H9 (cell line): Measurements from ENCODE around the gene CACNB2. TPM values are rescaled to one million over a fixed set of nuclear protein-coding genes. Genes with fewer than 3 reads are reported as not detected.

Experiments
- DNase-seq: peaks from one replicate; pipeline ENCODE4 v3.0.0-alpha.2; 2017
- H2AFZ ChIP-seq: one replicate; pipeline ENCODE4 v1.6.1; 2013; ENCODE audit warnings: mild to moderate bottlenecking, low read length, control low read depth, moderate library complexity
- H2AK5ac ChIP-seq: 2 replicates; pipeline ENCODE4 v1.6.1; 2013; ENCODE audit warnings: low read length, control low read depth, mixed read lengths; ENCODE audit not compliant: insufficient read length
- H2BK120ac ChIP-seq: one replicate; pipeline ENCODE4 v1.6.1; 2013; ENCODE audit warnings: low read depth, mild to moderate bottlenecking, low read length, control low read depth, inconsistent platforms; ENCODE audit not compliant: poor library complexity, severe bottlenecking
- H2BK12ac ChIP-seq: 2 replicates; pipeline ENCODE4 v1.6.1; 2013; ENCODE audit warnings: low read length, control low read depth, mixed read lengths, low read depth; ENCODE audit not compliant: insufficient read length
- H2BK15ac ChIP-seq: 2 replicates; pipeline ENCODE4 v1.6.1; 2013; ENCODE audit warnings: low read depth, low read length, control low read depth
- H2BK20ac ChIP-seq: one replicate; pipeline ENCODE4 v1.6.1; 2013; ENCODE audit warnings: low read depth, mild to moderate bottlenecking, low read length, control low read depth, inconsistent platforms; ENCODE audit not compliant: poor library complexity, severe bottlenecking
- H2BK5ac ChIP-seq: 2 replicates; pipeline ENCODE4 v1.6.1; 2013; ENCODE audit warnings: low read length, control low read depth, mixed read lengths; ENCODE audit not compliant: insufficient read length
- H3K14ac ChIP-seq: 2 replicates; pipeline ENCODE4 v1.6.1; 2013; ENCODE audit warnings: low read length, control low read depth; ENCODE audit not compliant: insufficient read depth
- H3K18ac ChIP-seq: 2 replicates; pipeline ENCODE4 v1.6.1; 2013; ENCODE audit warnings: low read depth, mild to moderate bottlenecking, mixed read lengths, low read length, control low read depth; ENCODE audit not compliant: insufficient read length
- H3K23ac ChIP-seq: 2 replicates; pipeline ENCODE4 v1.6.1; 2013; ENCODE audit warnings: low read length, control low read depth, mixed read lengths, low read depth; ENCODE audit not compliant: insufficient read length
- H3K23me2 ChIP-seq: 2 replicates; pipeline ENCODE4 v1.6.1; 2013; ENCODE audit warnings: low read depth, mild to moderate bottlenecking, mixed read lengths, low read length, control low read depth; ENCODE audit not compliant: insufficient read length, poor library complexity, severe bottlenecking
- H3K27ac ChIP-seq: 2 replicates; pipeline ENCODE4 v1.5.1; 2013; ENCODE audit warnings: low read length, control low read depth, mixed read lengths, low read depth; ENCODE audit not compliant: insufficient read length
- H3K27me3 ChIP-seq: 2 replicates; pipeline ENCODE4 v1.6.1; 2013; ENCODE audit warnings: low read length, control low read depth, inconsistent platforms; ENCODE audit not compliant: insufficient read depth
- H3K4ac ChIP-seq: 2 replicates; pipeline ENCODE4 v1.6.1; 2013; ENCODE audit warnings: low read depth, mild to moderate bottlenecking, control low read depth, inconsistent platforms, low read length, moderate library complexity
- H3K4me1 ChIP-seq: 2 replicates; pipeline ENCODE4 v1.6.1; 2013; ENCODE audit warnings: low read length, control low read depth, inconsistent platforms; ENCODE audit not compliant: insufficient read depth
- H3K4me2 ChIP-seq: 2 replicates; pipeline ENCODE4 v1.6.1; 2013; ENCODE audit warnings: low read length, control low read depth, mixed read lengths; ENCODE audit not compliant: insufficient read length, insufficient read depth
- H3K56ac ChIP-seq: 2 replicates; pipeline ENCODE4 v1.6.1; 2013; ENCODE audit warnings: low read depth, mild to moderate bottlenecking, mixed read lengths, low read length, control low read depth; ENCODE audit not compliant: insufficient read length
- H3K79me1 ChIP-seq: 2 replicates; pipeline ENCODE4 v1.6.1; 2013; ENCODE audit warnings: low read depth, mild to moderate bottlenecking, moderate library complexity, low read length, control low read depth, inconsistent platforms; ENCODE audit not compliant: insufficient read depth, poor library complexity, severe bottlenecking
- H3K79me2 ChIP-seq: 2 replicates; pipeline ENCODE4 v1.6.1; 2013; ENCODE audit warnings: low read length, control low read depth, inconsistent platforms; ENCODE audit not compliant: insufficient read depth
- H3K9ac ChIP-seq: 2 replicates; pipeline ENCODE4 v1.6.1; 2013; ENCODE audit warnings: low read length, control low read depth, mixed read lengths; ENCODE audit not compliant: insufficient read length; ENCODE audit errors: extremely low read depth
- H3K9me3 ChIP-seq: one replicate; pipeline ENCODE4 v1.6.1; 2013; ENCODE audit warnings: low read depth, low read length, inconsistent platforms; ENCODE audit not compliant: control insufficient read depth
- H3T11ph ChIP-seq: one replicate; pipeline ENCODE4 v1.6.1; 2013; ENCODE audit warnings: mild to moderate bottlenecking, low read length, control low read depth, inconsistent platforms
- H4K20me1 ChIP-seq: one replicate; pipeline ENCODE4 v1.6.1; 2013; ENCODE audit not compliant: control insufficient read depth, insufficient read length, insufficient read depth
- H4K5ac ChIP-seq: 2 replicates; pipeline ENCODE4 v1.6.1; 2013; ENCODE audit warnings: low read depth, mild to moderate bottlenecking, mixed read lengths, low read length, control low read depth; ENCODE audit not compliant: insufficient read length
- H4K8ac ChIP-seq: replicated peaks from 2 replicates; pipeline ENCODE4 v1.6.1; 2013; ENCODE audit warnings: low read length, control low read depth, mixed read lengths, low read depth; ENCODE audit not compliant: insufficient read length
- H4K91ac ChIP-seq: 2 replicates; pipeline ENCODE4 v1.6.1; 2013; ENCODE audit warnings: low read depth, mild to moderate bottlenecking, moderate library complexity, mixed read lengths, low read length, control low read depth; ENCODE audit not compliant: insufficient read length
- H3K27ac Mint-ChIP-seq, 3 experiments: 2 replicates in 2 of 3; 3 replicates in 1 of 3; pipeline ENCODE4 v1.8.0; 2020 to 2021; ENCODE audit warnings: mixed read lengths in 3 of 3, mild to moderate bottlenecking in 1 of 3, moderate library complexity in 1 of 3
- H3K27me3 Mint-ChIP-seq: 2 replicates; pipeline ENCODE4 v1.8.0; 2021; ENCODE audit warnings: low read depth, mild to moderate bottlenecking, moderate library complexity, mixed read lengths
- H3K36me3 Mint-ChIP-seq, 3 experiments: 2 replicates in 2 of 3; 3 replicates in 1 of 3; pipeline ENCODE4 v1.8.0; 2020 to 2021; ENCODE audit warnings: low read depth in 3 of 3, mixed read lengths in 3 of 3; ENCODE audit not compliant: insufficient read depth in 1 of 3
- H3K4me1 Mint-ChIP-seq, 2 experiments: 2 replicates each; pipeline ENCODE4 v1.8.0; 2020; ENCODE audit warnings: mixed read lengths in 2 of 2
- H3K4me3 Mint-ChIP-seq, 2 experiments: 2 replicates in 1 of 2; 3 replicates in 1 of 2; pipeline ENCODE4 v1.8.0; 2020 to 2021; ENCODE audit warnings: mild to moderate bottlenecking in 2 of 2, mixed read lengths in 2 of 2, moderate library complexity in 1 of 2
- H3K9me3 Mint-ChIP-seq, 2 experiments: 2 replicates in 1 of 2; 3 replicates in 1 of 2; pipeline ENCODE4 v1.8.0; 2020; ENCODE audit warnings: mild to moderate bottlenecking in 2 of 2, mixed read lengths in 2 of 2, moderate library complexity in 1 of 2
- WGBS: extraction: QIAGEN DNeasy Blood & Tissue Kit; methylation state at CpG from one replicate; pipeline ENCODE4 v1.1.7; 2013; ENCODE audit warnings: missing lambda C conversion rate, low lambda C conversion rate, mixed read lengths; ENCODE audit not compliant: insufficient read length; ENCODE audit errors: extremely low coverage; 5-methylcytosine and 5-hydroxymethylcytosine counted together
- total RNA-seq: library from RNA; stranded (reverse); gene quantifications from 2 replicates; pipeline ENCODE4 v1.2.1, GENCODE V29; 2021
- TF ChIP-seq, protein P1 (sequence below): fragments of 200-600 bp; sonication (generic); conservative IDR thresholded peaks from 3 replicates; pipeline ENCODE4 v1.8.0; 2021; ENCODE audit warnings: antibody characterized with exemption, mild to moderate bottlenecking

The CACNB2 gene
- total RNA-seq, 1 experiment from 2014 or later, result 2.6 TPM

DNA sequence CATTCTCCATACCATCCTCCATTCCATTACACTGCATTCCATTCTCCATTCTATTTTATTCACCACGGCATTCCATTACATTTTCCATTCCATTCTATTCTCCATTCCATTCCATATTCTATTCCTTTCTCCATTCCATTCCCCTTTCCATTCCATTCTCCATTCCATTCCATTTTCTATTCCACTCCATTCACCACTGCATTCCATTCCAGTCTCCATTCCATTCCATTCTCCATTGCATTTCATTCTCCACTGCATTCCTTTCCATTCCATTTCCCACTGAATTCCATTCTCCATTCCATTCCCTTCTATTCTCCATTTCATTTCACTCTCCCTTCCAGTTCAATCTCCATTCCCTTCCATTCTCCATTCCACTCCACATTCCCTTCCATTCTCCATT lies 431.6 kb downstream of the CACNB2 start:
- Histone ChIP-seq H3K4me1 (no peaks in the 10 kb centered on the region), H3K23ac (no peak overlapping the region), H4K91ac (no peak overlapping the region), H2AK5ac (no peak overlapping the region), H3K9ac (no peak overlapping the region), H4K8ac (no peak overlapping the region), H3K4me2 (no peak overlapping the region), H3K27me3 (no peaks in the 10 kb centered on the region), H4K5ac (no peak overlapping the region), H2BK12ac (no peak overlapping the region), H3K79me1 (no peaks in the 10 kb centered on the region), H2BK5ac (no peak overlapping the region), H3K27ac (no peak overlapping the region), H3T11ph (no peak overlapping the region), H3K4ac (no peak overlapping the region), H2AFZ (no peak overlapping the region), H3K18ac (no peak overlapping the region), H2BK15ac (no peak overlapping the region), H3K23me2 (no peaks in the 10 kb centered on the region), H3K9me3 (peaks cover 71% of the 10 kb centered on the region), H3K79me2 (no peaks in the 10 kb centered on the region; the same call in 1 of the 2 replicates), H3K14ac (no peak overlapping the region), H2BK20ac (no peak overlapping the region), H3K56ac (no peak overlapping the region), H2BK120ac (no peak overlapping the region), H4K20me1 (no peaks in the 10 kb centered on the region)
- H3K27ac Mint-ChIP-seq, result no peak overlapping the region
- peaks cover 5 to 25% (median 22%) of the 10 kb centered on the region in 3 experiments for H3K36me3 Mint-ChIP-seq
- no peaks in the 10 kb centered on the region for H3K4me1 Mint-ChIP-seq
- H3K9me3 Mint-ChIP-seq, result peaks cover 0 to 6% of the 10 kb centered on the region in 2 experiments; a peak in 2 of 5 replicates
- no peak for DNase-seq
- no peaks in the 10 kb centered on the region for H3K27me3 Mint-ChIP-seq
- H3K4me3 Mint-ChIP-seq, result no peak overlapping the region
- WGBS, result 100% methylated on average over 1 of the region's 1 CpG
- TF ChIP-seq, protein P1, sequence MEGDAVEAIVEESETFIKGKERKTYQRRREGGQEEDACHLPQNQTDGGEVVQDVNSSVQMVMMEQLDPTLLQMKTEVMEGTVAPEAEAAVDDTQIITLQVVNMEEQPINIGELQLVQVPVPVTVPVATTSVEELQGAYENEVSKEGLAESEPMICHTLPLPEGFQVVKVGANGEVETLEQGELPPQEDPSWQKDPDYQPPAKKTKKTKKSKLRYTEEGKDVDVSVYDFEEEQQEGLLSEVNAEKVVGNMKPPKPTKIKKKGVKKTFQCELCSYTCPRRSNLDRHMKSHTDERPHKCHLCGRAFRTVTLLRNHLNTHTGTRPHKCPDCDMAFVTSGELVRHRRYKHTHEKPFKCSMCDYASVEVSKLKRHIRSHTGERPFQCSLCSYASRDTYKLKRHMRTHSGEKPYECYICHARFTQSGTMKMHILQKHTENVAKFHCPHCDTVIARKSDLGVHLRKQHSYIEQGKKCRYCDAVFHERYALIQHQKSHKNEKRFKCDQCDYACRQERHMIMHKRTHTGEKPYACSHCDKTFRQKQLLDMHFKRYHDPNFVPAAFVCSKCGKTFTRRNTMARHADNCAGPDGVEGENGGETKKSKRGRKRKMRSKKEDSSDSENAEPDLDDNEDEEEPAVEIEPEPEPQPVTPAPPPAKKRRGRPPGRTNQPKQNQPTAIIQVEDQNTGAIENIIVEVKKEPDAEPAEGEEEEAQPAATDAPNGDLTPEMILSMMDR, result no peak
